ENCODE results near the gene SPI1.

Gene SPI1

GRCh38 chr11:47348131-47348802 lies 30.1 kb downstream of the SPI1 start:
- Histone ChIP-seq H3K9me3 (ENCODE audit: low read depth, low read length) (no peaks in the 10 kb centered on the region), H3K9ac (ENCODE audit: insufficient read length) (no peak overlapping the region), H3K27ac (no peak overlapping the region), H3K4me3 (no peak overlapping the region), H3K36me3 (ENCODE audit: insufficient read depth, low read length) (no peaks in the 10 kb centered on the region)
- TF ChIP-seq POLR2AphosphoS5 (IDR thresholded peaks at IDR 0.05; ENCODE audit: borderline replicate concordance, low read depth, low read length), result no peak
- TF ChIP-seq EZH2 (IDR thresholded peaks at IDR 0.05), result no peak
- no peak for TF ChIP-seq FOXP2 (optimal IDR thresholded peaks at IDR 0.05; ENCODE audit: control extremely low read depth, extremely low read length, insufficient read depth)
- DNase-seq (ENCODE audit: low read depth, low spot score), result no peak

GRCh38 chr11:47347137-47347536 lies 31.2 kb downstream of the SPI1 start:
- TF ChIP-seq EZH2 (IDR thresholded peaks at IDR 0.05), result no peak
- TF ChIP-seq FOXP2 (optimal IDR thresholded peaks at IDR 0.05; ENCODE audit: control extremely low read depth, extremely low read length, insufficient read depth), result no peak
- TF ChIP-seq POLR2AphosphoS5 (IDR thresholded peaks at IDR 0.05; ENCODE audit: borderline replicate concordance, low read depth, low read length), result no peak
- H3K9ac ChIP-seq (ENCODE audit: insufficient read length), result no peak overlapping the region
- H3K36me3 ChIP-seq (ENCODE audit: insufficient read depth, low read length), result no peaks in the 10 kb centered on the region
- DNase-seq (ENCODE audit: low read depth, low spot score), result no peak
- H3K9me3 ChIP-seq (ENCODE audit: low read depth, low read length), result no peaks in the 10 kb centered on the region
- no peak overlapping the region for H3K4me3 ChIP-seq
- H3K27ac ChIP-seq, result no peak overlapping the region

- no peak for TF ChIP-seq EZH2 (IDR thresholded peaks at IDR 0.05)
- Histone ChIP-seq H3K9ac (ENCODE audit: insufficient read length) (no peak overlapping the region), H3K36me3 (ENCODE audit: insufficient read depth, low read length) (no peaks in the 10 kb centered on the region), H3K9me3 (ENCODE audit: low read depth, low read length) (no peaks in the 10 kb centered on the region), H3K27ac (no peak overlapping the region), H3K4me3 (no peak overlapping the region)
- DNase-seq (ENCODE audit: low read depth, low spot score), result no peak
Observed at GRCh38 chr11:47345890-47346563, 32.3 kb downstream of the SPI1 start.

GRCh38 chr11:47342854-47343253 lies 35.5 kb downstream of the SPI1 start:
- Histone ChIP-seq H3K27ac (no peak overlapping the region), H3K9me3 (ENCODE audit: low read depth, low read length) (no peaks in the 10 kb centered on the region), H3K4me3 (no peak overlapping the region), H3K9ac (ENCODE audit: insufficient read length) (no peak overlapping the region), H3K36me3 (ENCODE audit: insufficient read depth, low read length) (no peaks in the 10 kb centered on the region)
- TF ChIP-seq EZH2 (IDR thresholded peaks at IDR 0.05) (no peak), POLR2AphosphoS5 (IDR thresholded peaks at IDR 0.05; ENCODE audit: borderline replicate concordance, low read depth, low read length) (no peak), FOXP2 (optimal IDR thresholded peaks at IDR 0.05; ENCODE audit: control extremely low read depth, extremely low read length, insufficient read depth) (no peak)
- no peak for DNase-seq (ENCODE audit: low read depth, low spot score)

- TF ChIP-seq EZH2 (IDR thresholded peaks at IDR 0.05), result no peak
- TF ChIP-seq POLR2AphosphoS5 (IDR thresholded peaks at IDR 0.05; ENCODE audit: borderline replicate concordance, low read depth, low read length), result no peak
- no peak for TF ChIP-seq FOXP2 (optimal IDR thresholded peaks at IDR 0.05; ENCODE audit: control extremely low read depth, extremely low read length, insufficient read depth)
- H3K9ac ChIP-seq (ENCODE audit: insufficient read length), result no peak overlapping the region
- no peak for DNase-seq (ENCODE audit: low read depth, low spot score)
- no peaks in the 10 kb centered on the region for H3K9me3 ChIP-seq (ENCODE audit: low read depth, low read length)
- H3K4me3 ChIP-seq, result no peak overlapping the region
- no peaks in the 10 kb centered on the region for H3K36me3 ChIP-seq (ENCODE audit: insufficient read depth, low read length)
- no peak overlapping the region for H3K27ac ChIP-seq
Observed at GRCh38 chr11:47342036-47342803, 36.1 kb downstream of the SPI1 start.

- Histone ChIP-seq H3K4me3 (no peak overlapping the region), H3K36me3 (ENCODE audit: insufficient read depth, low read length) (no peaks in the 10 kb centered on the region), H3K27ac (no peak overlapping the region), H3K9me3 (ENCODE audit: low read depth, low read length) (no peaks in the 10 kb centered on the region), H3K9ac (ENCODE audit: insufficient read length) (no peak overlapping the region)
- DNase-seq (ENCODE audit: low read depth, low spot score), result no peak
- no peak for TF ChIP-seq EZH2 (IDR thresholded peaks at IDR 0.05)
- TF ChIP-seq POLR2AphosphoS5 (IDR thresholded peaks at IDR 0.05; ENCODE audit: borderline replicate concordance, low read depth, low read length), result no peak
- TF ChIP-seq FOXP2 (optimal IDR thresholded peaks at IDR 0.05; ENCODE audit: control extremely low read depth, extremely low read length, insufficient read depth), result no peak
Observed at GRCh38 chr11:47340980-47341775, 37.2 kb downstream of the SPI1 start.

- TF ChIP-seq FOXP2 (optimal IDR thresholded peaks at IDR 0.05; ENCODE audit: control extremely low read depth, extremely low read length, insufficient read depth), result no peak
- TF ChIP-seq EZH2 (IDR thresholded peaks at IDR 0.05), result no peak
- no peak for TF ChIP-seq POLR2AphosphoS5 (IDR thresholded peaks at IDR 0.05; ENCODE audit: borderline replicate concordance, low read depth, low read length)
- no peaks in the 10 kb centered on the region for H3K9me3 ChIP-seq (ENCODE audit: low read depth, low read length)
- H3K27ac ChIP-seq, result no peak overlapping the region
- no peaks in the 10 kb centered on the region for H3K36me3 ChIP-seq (ENCODE audit: insufficient read depth, low read length)
- H3K9ac ChIP-seq (ENCODE audit: insufficient read length), result no peak overlapping the region
- H3K4me3 ChIP-seq, result no peak overlapping the region
- no peak for DNase-seq (ENCODE audit: low read depth, low spot score)
Observed at GRCh38 chr11:47340010-47340409, 38.3 kb downstream of the SPI1 start.

Data from SK-N-MC (cell line).